ENCODE data around the gene ABCC6.
"Not testable (repeated sequence)": the region's sequence is repeated elsewhere in the genome, so short reads cannot be mapped to it uniquely, and the experiment has no call there.

The ABCC6 gene

GRCh38 chr16:16240667-16241066 lies 17.4 kb upstream of the ABCC6 start:
- not testable (repeated sequence) for H3K4ac ChIP-seq (ENCODE audit: low read length); H2BK15ac ChIP-seq (ENCODE audit: low read length); H2AK5ac ChIP-seq (ENCODE audit: low read depth, low read length); H3K23ac ChIP-seq (ENCODE audit: low read depth, low read length, poor library complexity); H3K79me1 ChIP-seq (ENCODE audit: low read depth, low read length); H3K27ac ChIP-seq (replicated peaks; ENCODE audit: low read length); H3K14ac ChIP-seq (ENCODE audit: low read length); H3K4me1 ChIP-seq (ENCODE audit: control insufficient read depth in 2 of 2, insufficient read depth in 1 of 2, low read depth in 1 of 2, low read length in 2 of 2); H3K9me3 ChIP-seq (replicated peaks in 1 of 2; ENCODE audit: control insufficient read depth in 2 of 2, insufficient read depth in 1 of 2, low read depth in 1 of 2, low read length in 2 of 2); H3K9ac ChIP-seq (ENCODE audit: low read depth, low read length, poor library complexity); H4K8ac ChIP-seq (ENCODE audit: low read depth, low read length); H2BK120ac ChIP-seq (ENCODE audit: low read depth, low read length); H3K27me3 ChIP-seq (ENCODE audit: control insufficient read depth in 3 of 3, insufficient read depth in 3 of 3, low read depth in 1 of 3, low read length in 3 of 3); H2BK12ac ChIP-seq (ENCODE audit: low read length); H3K4me3 ChIP-seq (ENCODE audit: low read length in 2 of 2); H3K18ac ChIP-seq (ENCODE audit: low read length); H3K4me2 ChIP-seq (ENCODE audit: insufficient read depth, low read length, poor library complexity, severe bottlenecking); H2AFZ ChIP-seq (ENCODE audit: low read length); DNase-seq (ENCODE audit: low spot score); H2BK5ac ChIP-seq (ENCODE audit: low read length); H4K91ac ChIP-seq (ENCODE audit: low read depth, low read length, poor library complexity); H3K36me3 ChIP-seq (replicated peaks in 1 of 2; ENCODE audit: control insufficient read depth in 2 of 2, insufficient read depth in 2 of 2, low read length in 2 of 2)
- WGBS, 2 donors (ENCODE audit: extremely low coverage in 2 of 2, insufficient read length in 2 of 2, insufficient replicate concordance in 1 of 2), result no CpG with 5 or more reads among the region's 4 CpGs

- no CpG with 5 or more reads among the region's 5 CpGs for WGBS, 2 donors (ENCODE audit: extremely low coverage in 2 of 2, insufficient read length in 2 of 2, insufficient replicate concordance in 1 of 2)
- H3K4me2 ChIP-seq (ENCODE audit: insufficient read depth, low read length, poor library complexity, severe bottlenecking); H3K4me3 ChIP-seq (ENCODE audit: low read length in 2 of 2); H2AK5ac ChIP-seq (ENCODE audit: low read depth, low read length); H3K27ac ChIP-seq (replicated peaks; ENCODE audit: low read length); H2BK120ac ChIP-seq (ENCODE audit: low read depth, low read length); H2AFZ ChIP-seq (ENCODE audit: low read length); H4K8ac ChIP-seq (ENCODE audit: low read depth, low read length); H3K18ac ChIP-seq (ENCODE audit: low read length); H3K23ac ChIP-seq (ENCODE audit: low read depth, low read length, poor library complexity); H3K14ac ChIP-seq (ENCODE audit: low read length); H3K9me3 ChIP-seq (replicated peaks in 1 of 2; ENCODE audit: control insufficient read depth in 2 of 2, insufficient read depth in 1 of 2, low read depth in 1 of 2, low read length in 2 of 2); H3K9ac ChIP-seq (ENCODE audit: low read depth, low read length, poor library complexity); DNase-seq (ENCODE audit: low spot score); H3K4ac ChIP-seq (ENCODE audit: low read length); H3K4me1 ChIP-seq (ENCODE audit: control insufficient read depth in 2 of 2, insufficient read depth in 1 of 2, low read depth in 1 of 2, low read length in 2 of 2); H4K91ac ChIP-seq (ENCODE audit: low read depth, low read length, poor library complexity); H2BK12ac ChIP-seq (ENCODE audit: low read length); H3K36me3 ChIP-seq (replicated peaks in 1 of 2; ENCODE audit: control insufficient read depth in 2 of 2, insufficient read depth in 2 of 2, low read length in 2 of 2); H2BK5ac ChIP-seq (ENCODE audit: low read length); H3K27me3 ChIP-seq (ENCODE audit: control insufficient read depth in 3 of 3, insufficient read depth in 3 of 3, low read depth in 1 of 3, low read length in 3 of 3); H2BK15ac ChIP-seq (ENCODE audit: low read length); H3K79me1 ChIP-seq (ENCODE audit: low read depth, low read length): not testable (repeated sequence)
Measured at GRCh38 chr16:16237738-16238137, 14.4 kb upstream of the ABCC6 start.

GRCh38 chr16:16237071-16237470 lies 13.8 kb upstream of the ABCC6 start:
- H2AFZ ChIP-seq (ENCODE audit: low read length); H3K23ac ChIP-seq (ENCODE audit: low read depth, low read length, poor library complexity); H3K4me2 ChIP-seq (ENCODE audit: insufficient read depth, low read length, poor library complexity, severe bottlenecking); DNase-seq (ENCODE audit: low spot score); H2BK15ac ChIP-seq (ENCODE audit: low read length); H3K27ac ChIP-seq (replicated peaks; ENCODE audit: low read length); H3K18ac ChIP-seq (ENCODE audit: low read length); H4K8ac ChIP-seq (ENCODE audit: low read depth, low read length); H2BK5ac ChIP-seq (ENCODE audit: low read length); H2BK12ac ChIP-seq (ENCODE audit: low read length); H3K9ac ChIP-seq (ENCODE audit: low read depth, low read length, poor library complexity); H3K4me3 ChIP-seq (ENCODE audit: low read length in 2 of 2); H4K91ac ChIP-seq (ENCODE audit: low read depth, low read length, poor library complexity); H2AK5ac ChIP-seq (ENCODE audit: low read depth, low read length); H3K79me1 ChIP-seq (ENCODE audit: low read depth, low read length); H3K4me1 ChIP-seq (ENCODE audit: control insufficient read depth in 2 of 2, insufficient read depth in 1 of 2, low read depth in 1 of 2, low read length in 2 of 2); H3K36me3 ChIP-seq (replicated peaks in 1 of 2; ENCODE audit: control insufficient read depth in 2 of 2, insufficient read depth in 2 of 2, low read length in 2 of 2); H3K9me3 ChIP-seq (replicated peaks in 1 of 2; ENCODE audit: control insufficient read depth in 2 of 2, insufficient read depth in 1 of 2, low read depth in 1 of 2, low read length in 2 of 2); H3K4ac ChIP-seq (ENCODE audit: low read length); H2BK120ac ChIP-seq (ENCODE audit: low read depth, low read length); H3K27me3 ChIP-seq (ENCODE audit: control insufficient read depth in 3 of 3, insufficient read depth in 3 of 3, low read depth in 1 of 3, low read length in 3 of 3); H3K14ac ChIP-seq (ENCODE audit: low read length): not testable (repeated sequence)
- no CpG with 5 or more reads among the region's 6 CpGs for WGBS, 2 donors (ENCODE audit: extremely low coverage in 2 of 2, insufficient read length in 2 of 2, insufficient replicate concordance in 1 of 2)

DNA sequence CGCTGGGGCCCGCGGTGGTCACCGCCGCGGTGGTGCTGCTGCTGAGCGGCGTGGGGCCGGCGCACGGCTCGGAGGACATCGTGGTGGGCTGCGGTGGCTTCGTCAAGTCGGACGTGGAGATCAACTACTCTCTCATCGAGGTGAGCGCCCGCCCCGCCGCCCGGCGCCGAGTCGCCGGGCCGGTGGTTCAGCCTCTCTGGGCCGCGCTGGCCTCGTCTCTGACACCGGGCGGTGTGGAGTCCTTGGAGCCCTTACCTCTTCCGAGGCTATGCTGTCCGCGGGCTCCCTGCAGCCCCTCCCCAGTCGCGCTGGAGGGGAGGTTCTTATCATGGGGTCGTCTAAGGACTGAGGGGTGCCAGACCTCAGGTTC lies 9.4 kb upstream of the ABCC6 start:
- not testable (repeated sequence) for H3K4me3 ChIP-seq (ENCODE audit: low read length in 2 of 2); H3K4ac ChIP-seq (ENCODE audit: low read length); DNase-seq (ENCODE audit: low spot score); H2AFZ ChIP-seq (ENCODE audit: low read length); H3K4me2 ChIP-seq (ENCODE audit: insufficient read depth, low read length, poor library complexity, severe bottlenecking); H2BK12ac ChIP-seq (ENCODE audit: low read length); H3K36me3 ChIP-seq (replicated peaks in 1 of 2; ENCODE audit: control insufficient read depth in 2 of 2, insufficient read depth in 2 of 2, low read length in 2 of 2); H3K14ac ChIP-seq (ENCODE audit: low read length); H3K9me3 ChIP-seq (replicated peaks in 1 of 2; ENCODE audit: control insufficient read depth in 2 of 2, insufficient read depth in 1 of 2, low read depth in 1 of 2, low read length in 2 of 2); H4K8ac ChIP-seq (ENCODE audit: low read depth, low read length); H2BK5ac ChIP-seq (ENCODE audit: low read length); H4K91ac ChIP-seq (ENCODE audit: low read depth, low read length, poor library complexity); H3K27ac ChIP-seq (replicated peaks; ENCODE audit: low read length); H3K9ac ChIP-seq (ENCODE audit: low read depth, low read length, poor library complexity); H3K79me1 ChIP-seq (ENCODE audit: low read depth, low read length); H2AK5ac ChIP-seq (ENCODE audit: low read depth, low read length); H3K4me1 ChIP-seq (ENCODE audit: control insufficient read depth in 2 of 2, insufficient read depth in 1 of 2, low read depth in 1 of 2, low read length in 2 of 2); H2BK15ac ChIP-seq (ENCODE audit: low read length); H3K18ac ChIP-seq (ENCODE audit: low read length); H3K27me3 ChIP-seq (ENCODE audit: control insufficient read depth in 3 of 3, insufficient read depth in 3 of 3, low read depth in 1 of 3, low read length in 3 of 3); H3K23ac ChIP-seq (ENCODE audit: low read depth, low read length, poor library complexity); H2BK120ac ChIP-seq (ENCODE audit: low read depth, low read length)
- no CpG with 5 or more reads among the region's 39 CpGs for WGBS, 2 donors (ENCODE audit: extremely low coverage in 2 of 2, insufficient read length in 2 of 2, insufficient replicate concordance in 1 of 2)
